Caki2 (cell line): ENCODE measurements around the gene RAB2B. TPM values are rescaled to one million over a fixed set of nuclear protein-coding genes. Genes with fewer than 3 reads are reported as not detected.

Experiments
- DNase-seq: peaks from one replicate; pipeline ENCODE4 v3.0.0-alpha.2; 2015; ENCODE audit warnings: low read depth
- in situ Hi-C: cut with HindIII; loops from 2 replicates; pipeline ENCODE4 v1.10.0; 2016; ENCODE audit warnings: low sequenced_read_pairs, low pct_unique_long_range_greater_than_20kb, mixed read lengths
- total RNA-seq: library from RNA; depleted of rRNA; stranded (reverse); fragments of >200 nt; shearing (Covaris generic); gene quantifications from 2 replicates; pipeline ENCODE4 v1.2.3, GENCODE V29; 2014; ENCODE audit warnings: low replicate concordance; rRNA removed

RAB2B gene
- 13.1 and 24.4 TPM in 2 replicates for total RNA-seq

DNA sequence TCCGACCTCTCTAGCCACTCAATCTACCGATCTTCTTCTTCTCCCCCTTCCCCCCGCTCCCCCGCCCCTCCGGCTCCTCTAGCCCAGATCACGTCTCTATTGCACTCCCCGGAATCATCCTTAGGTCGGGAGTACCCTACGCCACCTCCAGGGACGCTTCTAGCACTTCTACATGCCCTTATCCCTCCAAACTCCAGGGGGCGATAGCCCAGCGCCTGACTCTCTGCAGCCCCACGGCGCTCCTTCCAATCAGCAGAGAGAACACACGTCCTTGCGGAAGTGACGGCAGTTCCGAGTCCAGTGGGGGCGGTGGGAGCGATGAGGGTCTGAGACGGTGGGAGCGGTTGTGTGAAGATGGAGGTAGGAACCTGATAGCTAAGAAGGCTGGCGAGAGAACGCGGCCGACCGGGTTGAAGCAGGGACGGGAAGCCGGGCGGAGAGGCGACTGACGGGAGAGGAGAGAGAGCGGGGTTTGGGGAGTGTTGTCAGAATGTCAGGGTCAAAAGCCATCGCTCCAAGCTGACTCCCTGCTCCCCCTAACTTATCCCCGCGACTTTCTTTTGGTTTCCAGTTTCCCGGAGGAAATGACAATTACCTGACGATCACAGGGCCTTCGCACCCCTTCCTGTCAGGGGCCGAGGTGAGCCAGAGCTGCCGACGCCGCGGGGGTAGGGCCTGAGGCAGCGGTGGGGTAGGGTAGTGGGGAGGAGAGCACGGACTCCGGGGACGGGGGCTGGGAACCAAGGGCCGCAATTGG, at the start of gene RAB2B, which contains the start of gene TOX4:
Gene RAB2B, minus strand, starts transcription at position 35 of the 757 bp plus-strand sequence. CDS start 87 bp downstream, outside the sequence.
Gene TOX4, plus strand, starts transcription at position 271 of the 757 bp plus-strand sequence. Its CDS starts 84 bp downstream, at position 355.
- in situ Hi-C loops, result no loop called here

DNA sequence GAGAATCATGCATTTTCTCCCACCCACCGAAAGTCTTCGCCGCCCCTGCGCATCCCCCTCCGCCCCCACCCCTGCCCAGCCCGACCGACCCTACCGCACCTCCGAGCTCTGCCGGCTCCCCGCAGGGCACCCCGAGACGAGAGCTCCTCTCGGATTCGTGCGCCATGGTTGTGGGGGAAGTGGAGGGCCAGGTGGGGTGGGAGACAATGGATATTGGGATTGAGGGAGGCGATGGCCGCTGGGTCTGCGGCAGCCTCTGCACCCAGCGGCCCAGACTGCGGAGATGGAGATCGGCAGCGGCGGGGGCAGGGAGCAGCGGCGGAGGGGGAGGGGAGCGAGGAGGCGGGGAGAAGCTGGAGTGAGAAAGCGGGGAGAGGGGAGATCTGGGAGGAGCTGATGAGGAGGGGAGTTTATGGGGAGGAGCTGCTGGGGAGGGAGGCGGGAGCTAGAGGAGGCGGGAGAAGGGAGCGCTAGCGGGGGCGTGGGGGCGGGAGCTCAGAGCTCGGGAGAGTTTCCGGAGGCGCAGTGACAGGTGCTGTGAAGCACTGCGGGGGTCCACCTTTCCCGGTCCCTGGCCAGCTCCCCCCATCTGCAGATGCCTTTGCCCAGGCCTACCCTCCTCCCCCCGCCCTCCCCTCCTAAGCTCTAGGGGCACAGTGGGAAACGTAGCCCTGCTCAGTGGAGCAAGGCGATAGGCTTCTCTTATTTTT, 49.4 kb upstream of the RAB2B start, which contains the start of gene SALL2:
Gene SALL2, minus strand, starts transcription at position 385 of the 710 bp plus-strand sequence. Its CDS starts 219 bp downstream, at position 166.
- no peak for DNase-seq
- in situ Hi-C loops, result no loop called here

More for the DNA sequence above, at the start of gene RAB2B, which contains the start of gene TOX4:
- DNase-seq, result peak; percentile 95

DNA sequence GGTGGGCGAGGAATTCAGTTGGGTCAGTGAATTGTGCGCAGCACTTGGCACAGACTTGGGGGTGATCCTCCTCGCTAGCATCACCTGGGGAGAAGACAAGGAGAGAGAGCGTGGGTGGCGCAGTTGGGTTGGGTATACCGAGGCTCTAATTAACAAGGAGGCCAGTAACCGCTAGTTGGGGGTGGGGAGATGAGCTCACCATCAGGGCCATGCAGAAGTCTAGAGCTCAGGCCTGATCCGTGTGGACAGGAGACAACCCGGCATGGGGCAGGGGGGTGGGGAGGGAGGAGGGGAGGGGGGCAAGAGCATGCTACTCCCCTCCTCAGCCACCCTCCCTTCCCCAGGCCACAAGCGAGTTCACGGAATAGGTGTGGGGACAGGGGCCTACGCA, 48.8 kb upstream of the RAB2B start:
- DNase-seq, result no peak
- in situ Hi-C loops, result no loop called here

DNA sequence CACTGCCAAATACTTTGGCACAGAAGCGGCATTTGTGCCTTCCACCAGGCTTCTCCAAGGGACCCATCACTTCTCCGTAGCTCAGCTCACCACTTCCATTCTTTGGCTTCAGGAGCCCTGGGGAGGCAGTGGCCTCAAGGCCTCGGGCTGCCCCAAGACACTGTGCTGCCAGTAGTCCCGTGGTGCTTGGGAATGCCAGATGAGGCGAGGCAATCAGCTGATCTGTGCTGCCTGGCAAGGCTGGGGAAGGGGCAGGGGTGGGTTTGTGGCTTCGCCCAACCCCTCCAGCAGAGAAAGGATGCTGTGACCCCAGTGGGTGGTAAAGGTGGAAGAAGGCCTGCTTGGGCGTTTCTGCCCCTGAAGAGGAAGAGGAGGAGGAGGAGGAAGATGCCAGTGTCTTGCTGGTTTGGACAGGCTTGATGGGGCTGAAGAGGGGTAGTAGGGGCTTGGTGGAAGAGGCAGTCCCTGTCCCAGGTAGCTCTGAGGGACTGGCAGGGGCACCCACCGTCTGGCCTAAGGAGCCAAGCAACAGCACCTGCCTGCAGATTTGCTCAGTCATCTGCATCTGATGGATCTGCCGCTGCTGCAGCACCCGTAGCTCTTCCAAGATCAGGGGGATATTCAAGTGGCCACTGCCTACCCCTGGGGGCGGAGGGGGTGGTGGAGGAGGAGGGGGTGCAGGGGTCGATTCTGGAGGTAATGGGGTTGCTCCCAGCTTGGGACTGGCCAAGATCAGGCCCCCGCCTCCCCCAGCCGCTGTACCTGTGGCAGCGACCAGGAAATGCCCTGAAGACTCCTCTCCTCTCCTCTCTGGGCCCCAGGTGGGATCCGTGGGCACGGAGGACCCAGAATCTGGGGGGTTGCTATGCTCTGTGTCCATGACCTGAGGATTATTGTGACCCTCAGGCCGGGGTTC, 48.1 kb upstream of the RAB2B start:
- DNase-seq, result no peak
- in situ Hi-C loops, result no loop called here

DNA sequence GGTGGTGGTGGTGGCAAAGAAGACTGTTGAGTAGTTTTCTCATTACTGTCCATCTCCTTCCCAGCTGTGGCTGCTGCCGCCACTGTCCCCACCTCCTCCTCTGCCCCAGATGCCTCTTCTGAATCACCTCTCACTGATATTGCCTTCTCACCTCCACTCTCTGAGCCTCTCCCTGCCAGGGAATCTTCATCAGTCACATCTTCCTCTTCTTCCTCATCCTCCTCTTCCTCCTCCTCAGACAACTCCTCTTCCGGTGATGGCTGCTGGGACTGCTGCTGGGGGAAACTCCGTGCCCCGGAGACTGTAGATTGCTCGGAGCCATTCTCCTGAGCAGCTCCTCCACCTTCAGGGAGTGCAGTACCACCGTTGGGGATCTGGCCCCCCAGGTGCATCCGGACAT, 46.4 kb upstream of the RAB2B start:
- in situ Hi-C loops, result no loop called here
- DNase-seq, result no peak

DNA sequence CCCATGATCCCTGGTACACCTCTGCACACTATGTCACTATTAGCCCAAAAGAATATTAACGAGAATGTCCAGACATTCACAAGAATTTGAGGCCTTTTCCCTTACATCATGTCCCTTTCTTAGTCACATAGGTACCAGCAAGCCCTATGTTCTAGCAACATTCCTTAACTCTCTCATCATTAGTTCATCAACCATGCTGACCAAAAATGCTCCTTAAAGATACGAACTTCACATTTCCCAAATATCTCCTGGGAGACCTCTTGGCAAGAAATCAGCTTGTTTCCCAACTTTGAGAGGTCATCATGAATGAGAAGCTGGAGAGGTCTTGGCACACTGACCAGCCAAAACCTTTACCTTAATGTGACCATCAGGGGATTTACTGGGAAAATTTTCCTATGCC, 44.7 kb upstream of the RAB2B start:
- in situ Hi-C loops, result no loop called here
- no peak for DNase-seq

DNA sequence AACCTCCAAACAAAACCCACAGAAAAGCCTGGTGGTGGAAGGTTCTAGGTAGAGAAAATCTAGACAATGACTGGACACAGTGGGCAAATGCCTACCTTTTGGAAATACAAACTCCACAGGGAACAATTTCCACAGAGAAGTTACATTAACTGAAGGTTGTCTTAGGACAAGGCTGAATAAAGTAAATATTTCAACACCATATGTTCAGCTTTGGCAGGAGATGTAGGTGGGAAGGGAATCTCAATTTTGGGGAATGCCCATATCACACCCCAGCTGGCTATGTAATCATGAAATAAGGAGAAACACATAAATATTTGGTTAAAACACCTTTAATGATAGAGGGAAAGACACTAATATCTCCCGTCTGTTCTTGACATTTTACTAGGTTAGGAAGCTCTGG, 44.0 kb upstream of the RAB2B start:
- in situ Hi-C loops, result no loop called here
- DNase-seq, result no peak

DNA sequence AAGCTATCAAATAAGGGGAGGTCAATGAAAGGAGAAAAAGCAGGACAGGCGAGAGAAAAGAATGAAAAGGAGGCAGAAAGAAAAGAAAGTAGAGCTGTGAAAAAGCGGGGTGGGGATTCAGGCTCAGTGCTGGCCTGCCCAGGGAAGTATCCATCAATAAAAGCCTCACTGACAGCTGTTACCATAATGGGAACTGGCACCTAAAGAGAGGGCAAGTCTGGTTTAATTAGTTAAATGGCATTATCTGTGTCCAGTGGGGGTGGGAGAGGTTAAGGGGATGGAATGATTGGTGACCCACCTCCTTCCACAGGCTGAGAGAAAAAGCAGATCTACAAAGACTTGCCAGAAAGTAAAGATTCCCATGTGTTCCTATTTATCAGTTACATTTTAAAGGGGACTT, 42.0 kb upstream of the RAB2B start:
- DNase-seq, result no peak
- in situ Hi-C loops, result no loop called here

DNA sequence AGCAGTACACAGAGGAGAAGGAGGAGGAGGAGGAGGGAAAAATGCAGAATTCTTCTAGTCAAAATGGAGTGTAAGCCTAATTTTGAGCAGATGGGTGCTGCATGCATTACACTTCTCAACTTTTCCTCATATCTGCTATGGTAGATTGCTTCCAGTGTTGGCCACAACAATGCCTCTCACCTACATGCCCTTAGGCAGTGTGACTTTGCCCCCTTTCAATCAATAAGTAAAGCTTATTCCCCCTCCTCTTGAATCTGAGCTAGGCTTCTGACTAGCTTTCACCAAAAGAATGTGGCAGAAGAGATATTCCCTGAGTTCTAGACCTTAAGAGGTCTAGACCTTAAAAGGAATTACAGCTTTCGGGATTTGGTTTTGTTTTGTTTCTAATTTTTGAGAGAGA, 37.6 kb upstream of the RAB2B start:
- in situ Hi-C loops, result no loop called here
- DNase-seq, result no peak

DNA sequence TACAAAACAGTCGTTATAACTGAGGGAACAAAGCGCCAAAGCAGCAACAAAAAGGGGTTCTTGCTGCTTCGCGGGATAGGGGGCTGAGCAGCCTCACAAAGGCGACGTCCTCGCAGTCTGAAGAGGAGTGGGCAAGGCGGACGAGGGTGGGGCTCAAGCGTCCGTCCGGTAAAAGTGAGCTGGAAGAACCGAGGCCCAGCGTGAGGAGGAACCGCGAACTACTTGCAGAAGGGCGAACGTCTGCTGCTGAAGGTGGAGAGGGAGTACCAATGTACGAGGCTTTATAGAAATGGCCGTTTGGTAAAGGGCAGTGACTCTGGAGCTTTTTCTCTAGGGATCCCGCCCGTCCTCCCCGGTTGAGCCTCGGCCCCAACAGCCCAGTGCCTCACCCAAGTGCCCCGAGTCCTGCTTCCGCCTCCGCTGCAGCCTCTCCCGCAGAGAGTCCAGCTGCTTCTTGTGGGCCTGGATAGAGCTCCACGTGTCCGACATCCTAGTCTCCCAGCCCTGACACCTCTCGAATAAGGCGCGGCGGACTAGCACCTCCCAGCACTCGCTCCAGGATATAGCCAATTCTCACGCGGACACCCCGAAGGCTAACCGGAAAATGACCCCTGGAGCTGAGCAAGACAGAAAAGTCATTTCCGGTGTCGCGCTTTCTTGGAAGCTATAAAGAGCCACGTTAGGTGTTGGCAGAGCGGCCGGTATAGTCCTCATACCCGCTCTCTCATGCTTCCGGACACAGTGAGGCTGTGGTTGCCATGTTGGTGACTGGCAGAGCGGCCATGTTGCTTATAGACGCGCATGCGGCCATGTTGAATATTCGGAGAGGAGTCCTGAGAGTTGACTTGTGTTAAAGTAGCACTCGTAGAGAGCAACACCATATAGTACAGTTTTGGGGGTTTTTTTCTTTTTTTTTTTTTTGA, 34.2 kb upstream of the RAB2B start, which contains the start of gene METTL3:
Gene METTL3, minus strand, starts transcription at position 606 of the 923 bp plus-strand sequence. Its CDS starts 117 bp downstream, at position 489.
- peak; percentile 97 for DNase-seq
- in situ Hi-C loops, result no loop called here

DNA sequence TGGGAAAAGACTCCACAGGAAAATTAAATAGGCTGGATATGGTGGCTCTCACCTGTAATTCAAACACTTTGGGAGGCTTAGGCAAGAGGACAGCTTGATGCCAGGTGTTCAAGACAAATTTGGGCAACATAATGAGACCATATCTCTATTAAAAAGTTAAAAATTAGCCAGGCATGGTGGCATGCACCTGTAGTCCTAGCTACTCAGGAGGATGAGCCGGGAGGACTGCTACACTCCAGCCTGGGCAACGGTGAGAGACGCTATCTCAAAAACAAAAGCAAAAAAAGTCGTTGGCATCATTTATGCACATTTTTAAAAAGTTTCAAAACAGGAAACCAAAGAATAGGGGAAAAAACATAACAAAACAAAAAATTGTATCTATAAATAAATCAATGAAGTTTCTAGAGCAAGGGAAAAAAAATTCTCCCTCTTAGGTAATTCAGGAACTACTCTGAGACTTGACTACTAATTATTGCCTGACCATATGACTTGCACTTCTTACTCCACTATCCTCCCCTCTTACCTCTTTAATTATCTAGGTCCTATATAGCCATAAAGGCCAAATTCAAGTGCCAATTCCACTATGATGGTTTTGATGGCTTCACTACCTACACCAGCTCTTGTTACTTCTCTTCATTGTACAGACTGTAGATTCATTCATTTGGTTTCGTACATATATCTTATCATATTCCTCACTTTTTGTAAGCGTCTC, 32.8 kb upstream of the RAB2B start:
- in situ Hi-C loops, result no loop called here
- no peak for DNase-seq

DNA sequence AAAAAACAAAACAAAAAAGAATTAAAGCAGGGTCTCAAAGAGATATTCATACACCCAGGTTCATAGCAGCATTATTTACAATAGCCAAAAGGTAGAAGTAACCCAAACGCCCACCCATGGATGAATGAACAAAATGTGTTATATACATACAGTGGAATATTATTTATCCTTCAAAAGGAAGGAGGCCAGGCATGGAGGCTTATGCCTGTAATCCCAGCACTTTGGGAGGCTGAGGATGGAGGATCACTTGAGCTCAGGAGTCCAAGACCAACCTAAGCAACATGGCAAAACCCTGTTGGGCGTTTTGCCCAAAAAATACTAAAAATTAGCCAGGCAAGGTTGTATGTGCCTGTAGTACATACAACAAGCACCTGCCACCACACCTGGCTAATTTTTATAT, 29.8 kb upstream of the RAB2B start:
- DNase-seq, result no peak
- in situ Hi-C loops, result no loop called here

DNA sequence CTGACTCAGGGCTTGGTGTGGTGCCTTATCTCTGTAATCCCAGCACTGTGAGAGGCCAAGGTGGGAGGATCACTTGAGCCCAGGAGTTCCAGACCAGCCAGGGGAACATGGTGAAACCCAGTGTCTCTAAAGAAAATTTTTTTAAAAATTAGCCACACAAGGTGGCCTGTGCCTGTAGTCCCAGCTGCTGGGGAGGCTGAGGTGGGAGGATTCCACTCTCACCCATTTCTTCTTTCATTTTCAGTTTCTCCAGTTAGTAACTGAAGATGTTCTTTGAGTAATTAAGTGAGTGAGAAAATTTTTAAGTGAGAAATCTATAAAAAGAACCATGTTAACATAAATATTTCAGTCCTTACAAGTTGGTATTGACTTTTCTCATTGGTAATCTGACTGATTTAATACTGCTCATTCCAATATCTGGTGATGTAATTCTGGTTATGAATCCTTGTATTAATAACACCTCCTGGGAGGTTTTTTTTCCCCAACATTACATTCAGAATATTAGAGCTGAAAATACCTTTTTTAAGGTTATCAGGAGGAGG, 28.3 kb upstream of the RAB2B start:
- in situ Hi-C loops, result no loop called here

DNA sequence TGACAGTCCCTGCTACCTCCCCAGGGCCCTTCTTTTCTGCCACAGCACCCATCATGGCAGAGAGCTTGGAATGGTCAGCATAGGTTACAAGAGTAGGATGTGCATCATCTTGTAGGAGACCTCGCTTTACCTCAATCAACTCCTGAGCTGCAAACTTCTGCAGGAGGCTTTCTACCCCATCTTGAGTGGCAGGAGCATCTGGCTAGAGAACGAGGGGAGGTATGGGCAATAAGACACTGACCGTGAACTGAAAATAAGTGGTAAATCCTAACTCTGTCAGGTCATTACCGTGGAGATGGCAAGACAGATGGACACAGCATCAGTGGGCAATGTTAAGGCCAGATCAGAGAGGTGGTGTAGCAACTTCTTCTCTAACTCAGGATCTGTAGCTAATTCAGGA, 26.6 kb upstream of the RAB2B start:
- no peak for DNase-seq
- in situ Hi-C loops, result no loop called here

More for the DNA sequence above, 28.3 kb upstream of the RAB2B start:
- DNase-seq, result no peak

DNA sequence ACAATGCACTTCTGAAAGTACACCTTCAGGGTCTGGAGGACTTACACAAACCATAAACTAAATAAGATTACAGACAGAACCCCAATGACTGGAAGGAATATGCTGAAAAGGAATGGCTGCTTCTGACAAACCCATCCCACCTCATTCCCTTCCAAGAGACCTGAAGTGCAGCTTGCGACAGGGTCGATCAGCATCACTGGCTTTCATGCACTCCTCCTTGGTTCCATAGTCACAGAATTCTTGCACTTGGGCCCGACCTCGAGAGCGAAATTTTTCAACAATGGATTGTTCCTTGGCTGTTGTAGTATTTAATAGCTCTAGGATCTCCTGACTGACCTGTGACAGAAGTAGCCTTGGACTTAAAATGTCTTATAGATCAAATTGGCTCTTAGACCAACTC, 24.8 kb upstream of the RAB2B start:
- DNase-seq, result no peak
- in situ Hi-C loops, result no loop called here
